Measurements from ENCODE around the gene RPL27A. TPM values are rescaled to one million over a fixed set of nuclear protein-coding genes. Genes with fewer than 3 reads are reported as not detected.

The RPL27A gene
- total RNA-seq, 1 donor from 2014 or later: 815 TPM

DNA sequence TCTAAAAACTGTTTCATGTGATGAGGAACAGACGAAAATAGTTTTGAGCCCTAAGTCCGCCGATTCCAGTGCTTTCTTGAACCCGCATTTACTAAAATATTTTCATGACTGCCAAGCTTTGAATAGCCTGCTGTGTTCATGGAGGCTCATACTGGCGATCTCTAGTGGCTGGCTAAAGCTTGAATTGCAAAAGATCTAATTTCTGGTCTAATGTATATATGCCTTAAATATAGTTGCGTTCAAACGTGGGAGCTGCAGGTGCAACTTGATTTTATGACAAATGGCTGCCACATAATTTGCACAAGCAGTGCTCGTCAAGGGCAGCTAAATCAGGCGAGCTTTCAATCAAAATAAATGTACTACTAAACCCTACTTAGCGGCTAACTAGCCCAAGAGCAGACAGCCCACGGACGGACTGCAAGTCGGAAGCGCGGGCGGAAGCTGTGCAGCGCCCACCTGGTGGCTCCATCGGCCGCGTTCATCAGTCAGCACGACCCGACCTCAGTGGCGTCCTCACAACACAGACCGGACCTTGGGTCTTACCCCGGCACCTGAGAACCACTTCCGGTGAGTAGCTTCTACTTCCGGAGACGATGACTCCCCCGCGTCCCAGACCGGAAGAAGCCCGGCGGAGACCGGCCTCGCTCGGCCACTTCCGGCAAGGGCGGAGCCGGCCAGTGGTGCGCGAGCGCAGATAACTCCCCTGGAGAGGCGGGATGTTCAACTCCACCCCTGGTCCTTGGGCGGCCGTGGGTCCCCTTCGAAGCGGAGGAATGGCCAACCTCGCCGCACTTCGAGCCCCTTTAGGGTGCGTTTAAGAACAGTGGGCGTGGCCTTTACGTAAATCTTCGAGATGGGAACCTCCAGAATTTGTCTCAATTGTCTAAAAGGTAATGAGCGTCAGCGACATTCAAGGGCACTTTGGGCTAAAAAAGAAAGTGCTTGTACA lies 6.1 kb downstream of the RPL27A start:
- peak; percentile 96 for DNase-seq (ENCODE audit: extremely low spot score, unreplicated experiment)
- Mint-ChIP-seq H3K9me3 (ENCODE audit: unreplicated experiment) (no peaks in the 10 kb centered on the region), H3K4me3 (ENCODE audit: unreplicated experiment) (peak overlapping the region; percentile 91), H3K27ac (ENCODE audit: unreplicated experiment) (peak overlapping the region; percentile 97), H3K4me1 (ENCODE audit: unreplicated experiment) (peaks cover 48% of the 10 kb centered on the region), H3K27me3 (ENCODE audit: unreplicated experiment) (no peaks in the 10 kb centered on the region), H3K36me3 (ENCODE audit: unreplicated experiment) (peaks cover 45% of the 10 kb centered on the region)
- peak; percentile 24 for TF ChIP-seq CTCF (IDR thresholded peaks at IDR 0.05)

- no peak for TF ChIP-seq CTCF (IDR thresholded peaks at IDR 0.05)
- H3K27ac Mint-ChIP-seq (ENCODE audit: unreplicated experiment): peak overlapping the region; percentile 97
- no peak for DNase-seq (ENCODE audit: extremely low spot score, unreplicated experiment)
- peaks cover 49% of the 10 kb centered on the region for H3K36me3 Mint-ChIP-seq (ENCODE audit: unreplicated experiment)
- H3K27me3 Mint-ChIP-seq (ENCODE audit: unreplicated experiment): no peaks in the 10 kb centered on the region
- H3K4me3 Mint-ChIP-seq (ENCODE audit: unreplicated experiment): peak overlapping the region; percentile 91
- H3K9me3 Mint-ChIP-seq (ENCODE audit: unreplicated experiment): no peaks in the 10 kb centered on the region
- peaks cover 38% of the 10 kb centered on the region for H3K4me1 Mint-ChIP-seq (ENCODE audit: unreplicated experiment)
Measured at GRCh38 chr11:8689726-8690255, 7.2 kb downstream of the RPL27A start.

DNA sequence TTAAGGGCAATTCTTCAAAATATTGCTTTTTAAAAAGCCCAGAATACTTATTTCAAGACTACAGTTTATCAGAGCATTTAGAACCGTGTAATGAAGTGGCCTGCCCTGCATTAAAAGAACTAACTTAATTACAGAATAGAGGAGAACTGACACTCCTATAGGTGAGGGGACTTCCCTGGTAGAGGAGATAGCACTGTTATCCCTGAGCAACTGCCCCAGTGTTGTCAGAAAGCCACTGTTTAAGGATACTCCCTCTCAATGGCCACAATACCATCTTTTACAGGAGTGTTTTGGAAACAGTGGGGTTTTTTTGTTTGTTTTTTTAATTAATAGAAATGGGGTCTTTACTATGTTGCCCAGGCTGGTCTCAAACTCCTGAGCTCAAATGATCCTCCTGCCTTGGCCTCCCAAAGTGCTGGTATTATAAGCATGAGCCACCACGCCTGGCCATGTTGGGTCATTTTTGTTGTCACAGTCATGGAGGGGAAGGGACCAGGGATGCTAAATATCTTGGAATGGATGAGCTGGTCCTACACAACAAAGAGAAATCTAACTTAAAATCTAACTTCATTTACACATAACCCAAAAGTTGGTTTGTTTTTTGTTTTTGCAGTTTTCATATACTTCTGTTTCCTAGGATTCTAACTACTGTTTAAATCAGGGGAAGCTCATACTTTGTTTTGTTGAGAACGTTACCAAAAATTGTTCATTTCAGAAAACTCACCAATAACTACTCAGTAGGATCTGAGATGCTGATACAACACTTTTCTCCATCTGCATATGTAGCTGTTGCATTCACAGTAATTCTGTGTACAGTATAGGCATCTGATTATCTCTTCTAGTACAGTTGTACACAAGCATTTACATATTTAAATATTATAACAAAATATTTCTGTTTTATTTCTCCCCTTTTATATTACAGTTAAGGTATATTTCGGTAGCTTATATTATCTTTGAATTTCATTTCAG lies 8.1 kb downstream of the RPL27A start:
- Mint-ChIP-seq H3K4me3 (ENCODE audit: unreplicated experiment) (no peak overlapping the region), H3K27me3 (ENCODE audit: unreplicated experiment) (no peaks in the 10 kb centered on the region), H3K36me3 (ENCODE audit: unreplicated experiment) (peaks cover 45% of the 10 kb centered on the region), H3K9me3 (ENCODE audit: unreplicated experiment) (no peaks in the 10 kb centered on the region), H3K4me1 (ENCODE audit: unreplicated experiment) (peaks cover 30% of the 10 kb centered on the region), H3K27ac (ENCODE audit: unreplicated experiment) (no peak overlapping the region)
- TF ChIP-seq CTCF (IDR thresholded peaks at IDR 0.05): no peak
- no peak for DNase-seq (ENCODE audit: extremely low spot score, unreplicated experiment)

DNA sequence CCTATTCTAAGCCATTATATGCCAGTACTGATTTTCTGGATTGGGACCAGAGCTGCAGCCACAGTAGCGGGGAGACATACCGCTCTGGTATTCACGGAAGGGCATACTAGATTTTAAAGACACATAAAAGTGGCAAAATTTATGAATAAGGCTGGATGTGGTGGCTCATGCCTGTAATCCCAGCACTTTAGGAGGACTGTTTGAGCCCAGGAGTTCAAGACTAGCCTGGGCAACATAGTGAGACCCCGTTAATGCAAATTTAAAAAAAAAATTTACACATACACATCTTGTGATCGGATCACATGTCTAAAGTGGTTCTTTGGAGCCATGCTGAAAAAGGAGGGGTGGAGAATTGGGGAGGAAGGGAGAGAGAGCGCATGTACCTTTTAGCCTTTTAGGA lies 9.0 kb downstream of the RPL27A start:
- Mint-ChIP-seq H3K4me1 (ENCODE audit: unreplicated experiment) (peaks cover 28% of the 10 kb centered on the region), H3K27ac (ENCODE audit: unreplicated experiment) (no peak overlapping the region), H3K4me3 (ENCODE audit: unreplicated experiment) (no peak overlapping the region)

More for the DNA sequence above, 9.0 kb downstream of the RPL27A start:
- H3K36me3 Mint-ChIP-seq (ENCODE audit: unreplicated experiment): peaks cover 49% of the 10 kb centered on the region
- TF ChIP-seq CTCF (IDR thresholded peaks at IDR 0.05): no peak
- no peaks in the 10 kb centered on the region for H3K9me3 Mint-ChIP-seq (ENCODE audit: unreplicated experiment)
- DNase-seq (ENCODE audit: extremely low spot score, unreplicated experiment): no peak
- no peaks in the 10 kb centered on the region for H3K27me3 Mint-ChIP-seq (ENCODE audit: unreplicated experiment)

Data from osteocyte (in vitro differentiated cells).